Measurements from ENCODE around the gene C17orf50.

DNA sequence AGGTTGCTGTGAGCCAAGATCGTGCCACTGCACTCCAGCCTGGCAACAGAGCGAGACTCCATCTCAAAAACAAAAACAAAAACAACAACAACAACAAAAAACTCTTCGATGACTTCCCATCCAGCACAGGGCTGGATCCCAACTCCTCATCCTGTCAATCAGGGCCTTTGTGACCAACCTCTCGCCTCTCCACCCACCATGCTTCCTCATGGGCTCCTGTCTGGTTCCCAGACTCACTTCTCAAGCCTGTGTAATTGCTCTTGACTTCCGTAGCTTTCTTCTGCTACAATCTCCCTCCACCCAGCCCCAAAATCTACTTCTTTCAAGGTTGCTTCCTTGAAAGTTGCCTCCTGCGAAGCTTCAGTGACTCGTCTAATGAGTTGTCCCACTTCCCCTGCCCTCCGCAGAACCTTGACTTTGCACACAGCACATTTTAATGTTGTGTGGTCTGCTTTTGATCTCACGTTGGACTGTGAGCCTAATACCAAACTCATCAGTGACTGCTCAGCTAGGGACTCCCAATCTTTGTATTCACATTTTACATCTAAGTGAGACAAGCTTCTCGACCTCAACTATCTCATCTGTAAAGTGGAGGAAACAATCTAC is 30.2 kb upstream of the C17orf50 start:
- TF ChIP-seq, protein P1, sequence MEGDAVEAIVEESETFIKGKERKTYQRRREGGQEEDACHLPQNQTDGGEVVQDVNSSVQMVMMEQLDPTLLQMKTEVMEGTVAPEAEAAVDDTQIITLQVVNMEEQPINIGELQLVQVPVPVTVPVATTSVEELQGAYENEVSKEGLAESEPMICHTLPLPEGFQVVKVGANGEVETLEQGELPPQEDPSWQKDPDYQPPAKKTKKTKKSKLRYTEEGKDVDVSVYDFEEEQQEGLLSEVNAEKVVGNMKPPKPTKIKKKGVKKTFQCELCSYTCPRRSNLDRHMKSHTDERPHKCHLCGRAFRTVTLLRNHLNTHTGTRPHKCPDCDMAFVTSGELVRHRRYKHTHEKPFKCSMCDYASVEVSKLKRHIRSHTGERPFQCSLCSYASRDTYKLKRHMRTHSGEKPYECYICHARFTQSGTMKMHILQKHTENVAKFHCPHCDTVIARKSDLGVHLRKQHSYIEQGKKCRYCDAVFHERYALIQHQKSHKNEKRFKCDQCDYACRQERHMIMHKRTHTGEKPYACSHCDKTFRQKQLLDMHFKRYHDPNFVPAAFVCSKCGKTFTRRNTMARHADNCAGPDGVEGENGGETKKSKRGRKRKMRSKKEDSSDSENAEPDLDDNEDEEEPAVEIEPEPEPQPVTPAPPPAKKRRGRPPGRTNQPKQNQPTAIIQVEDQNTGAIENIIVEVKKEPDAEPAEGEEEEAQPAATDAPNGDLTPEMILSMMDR (IDR thresholded peaks at IDR 0.05; ENCODE audit: low read depth, low read length, poor library complexity, severe bottlenecking), result no peak
- TF ChIP-seq EZH2phosphoT487 (IDR thresholded peaks at IDR 0.05; ENCODE audit: borderline replicate concordance, low read length), result no peak

Data from DOHH2 (cell line).